Measurements from ENCODE around the gene LRRC75B.
"Not testable (repeated sequence)": the region's sequence is repeated elsewhere in the genome, so short reads cannot be mapped to it uniquely, and the experiment has no call there.

LRRC75B gene

GRCh38 chr22:24567668-24568067 is 25.2 kb downstream of the LRRC75B start:
- intact Hi-C loops (cut with DNase I) = no loop called here
- DNase-seq = peak in 1 of 42 donors; percentile 3

DNA sequence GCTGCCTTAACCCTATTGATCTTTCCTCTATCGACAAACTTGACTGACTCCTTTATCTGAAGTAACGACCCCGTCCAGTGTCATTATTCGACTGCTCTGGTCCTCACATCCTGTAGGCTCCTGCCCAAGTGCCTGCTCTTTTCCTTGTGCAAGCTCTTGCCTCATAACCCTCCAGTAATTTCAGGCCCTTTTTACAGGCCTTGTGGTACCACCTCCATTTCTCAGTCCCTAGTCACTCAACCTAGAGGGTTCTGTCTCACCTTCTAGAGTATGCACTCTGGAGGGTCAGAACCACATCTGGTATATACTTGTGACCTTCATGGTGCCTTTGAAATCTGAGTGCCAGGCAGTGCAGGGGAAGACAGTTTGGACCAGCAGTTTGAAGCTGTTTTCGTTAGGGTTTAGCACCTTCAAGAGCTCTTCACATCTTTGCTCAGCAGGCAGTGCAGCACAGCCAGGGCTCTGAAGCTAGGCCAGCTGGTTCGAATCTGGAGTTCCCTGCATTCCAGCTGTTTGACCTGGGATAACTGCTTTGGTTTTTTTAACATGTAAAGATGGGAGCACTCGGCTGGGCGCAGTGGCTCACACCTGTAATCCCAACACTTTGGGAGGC is 25.9 kb downstream of the LRRC75B start:
- intact Hi-C loops (cut with DNase I) = no loop called here

DNA sequence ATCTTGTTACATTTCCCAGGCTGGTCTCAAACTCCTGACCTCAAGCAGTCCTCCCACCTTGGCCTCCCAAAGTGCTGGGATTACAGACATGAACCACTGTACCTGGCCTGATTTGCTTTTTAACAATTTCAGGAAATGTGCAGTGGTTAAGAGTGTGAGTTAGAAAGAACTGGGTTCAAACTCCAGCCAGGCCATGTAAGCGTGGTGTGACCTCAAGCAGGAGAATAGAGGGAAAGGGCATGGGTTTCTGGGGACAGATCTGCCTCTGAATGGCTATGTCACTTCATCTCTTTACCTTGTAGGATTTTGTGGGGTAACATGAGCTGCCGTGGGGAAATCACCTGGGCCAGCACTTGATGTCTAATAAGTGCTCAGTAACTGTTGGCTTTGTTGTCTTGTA is 27.8 kb downstream of the LRRC75B start:
- intact Hi-C loops (cut with DNase I) = no loop called here

More for the DNA sequence above, 25.9 kb downstream of the LRRC75B start:
- DNase-seq = peak in 1 of 42 donors; percentile 3

GRCh38 chr22:24564376-24565058 is 28.4 kb downstream of the LRRC75B start:
- intact Hi-C loops (cut with DNase I) = no loop called here
- DNase-seq = peak in 1 of 42 donors; percentile 21

More for the DNA sequence above, 27.8 kb downstream of the LRRC75B start:
- peak in 1 of 42 donors; percentile 1 for DNase-seq

DNA sequence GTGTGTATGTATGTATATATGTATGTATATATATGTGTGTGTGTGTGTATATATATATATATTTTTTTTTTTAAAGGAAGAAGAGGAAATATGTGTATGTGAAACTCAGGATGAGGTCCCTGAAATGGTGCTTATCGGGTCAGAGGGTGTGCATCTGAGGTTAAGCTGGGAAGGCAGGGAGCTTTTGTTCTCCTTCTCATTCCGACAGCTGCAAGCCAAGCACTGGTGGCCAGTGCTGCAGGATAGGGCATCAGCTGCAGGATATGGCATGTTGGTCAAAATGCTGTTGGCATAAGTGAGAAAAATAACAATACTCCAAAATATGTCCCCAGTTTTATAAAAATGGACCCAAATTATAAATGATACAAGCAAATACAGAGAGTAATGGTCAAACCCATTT is 29.6 kb downstream of the LRRC75B start:
- intact Hi-C loops (cut with DNase I) = no loop called here
- no peak for DNase-seq

DNA sequence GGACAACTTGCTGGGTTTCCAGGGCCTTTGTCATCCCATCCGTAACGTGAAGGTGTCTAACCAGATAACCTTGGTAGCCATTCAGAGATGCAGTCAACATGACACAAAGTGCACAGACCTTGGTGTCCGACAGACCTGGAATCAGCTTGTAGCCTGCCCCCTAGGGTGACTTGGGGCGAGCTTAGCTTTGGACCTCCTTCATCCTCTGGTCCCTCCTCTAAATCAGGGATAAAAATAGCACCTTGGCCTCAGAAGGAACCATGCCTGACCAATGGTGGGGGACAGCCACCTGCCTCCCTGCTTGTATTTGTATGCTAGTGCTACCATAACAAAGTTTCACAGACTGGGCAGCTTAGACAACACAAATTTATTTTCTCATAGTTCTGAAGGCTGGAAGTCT is 33.4 kb downstream of the LRRC75B start:
- intact Hi-C loops (cut with DNase I) = loop anchor here (10.0 kb wide), 2 partner anchors 195 to 285 kb away; partner anchors contain the start of gene SPECC1L

GRCh38 chr22:24555165-24556039 is 37.5 kb downstream of the LRRC75B start, which contains the start of gene SNRPD3:
Gene SNRPD3 (plus strand): TSS chr22:24555999. CDS start chr22:24557675, 1,676 bp downstream.
- DNase-seq = peak; percentile 98 to 100 (median 99)
- intact Hi-C loops (cut with DNase I) = loop anchor here (10.0 kb wide), 2 partner anchors 199 to 281 kb away; partner anchors contain the start of gene SPECC1L

More for the DNA sequence above, 33.4 kb downstream of the LRRC75B start:
- no peak for DNase-seq

DNA sequence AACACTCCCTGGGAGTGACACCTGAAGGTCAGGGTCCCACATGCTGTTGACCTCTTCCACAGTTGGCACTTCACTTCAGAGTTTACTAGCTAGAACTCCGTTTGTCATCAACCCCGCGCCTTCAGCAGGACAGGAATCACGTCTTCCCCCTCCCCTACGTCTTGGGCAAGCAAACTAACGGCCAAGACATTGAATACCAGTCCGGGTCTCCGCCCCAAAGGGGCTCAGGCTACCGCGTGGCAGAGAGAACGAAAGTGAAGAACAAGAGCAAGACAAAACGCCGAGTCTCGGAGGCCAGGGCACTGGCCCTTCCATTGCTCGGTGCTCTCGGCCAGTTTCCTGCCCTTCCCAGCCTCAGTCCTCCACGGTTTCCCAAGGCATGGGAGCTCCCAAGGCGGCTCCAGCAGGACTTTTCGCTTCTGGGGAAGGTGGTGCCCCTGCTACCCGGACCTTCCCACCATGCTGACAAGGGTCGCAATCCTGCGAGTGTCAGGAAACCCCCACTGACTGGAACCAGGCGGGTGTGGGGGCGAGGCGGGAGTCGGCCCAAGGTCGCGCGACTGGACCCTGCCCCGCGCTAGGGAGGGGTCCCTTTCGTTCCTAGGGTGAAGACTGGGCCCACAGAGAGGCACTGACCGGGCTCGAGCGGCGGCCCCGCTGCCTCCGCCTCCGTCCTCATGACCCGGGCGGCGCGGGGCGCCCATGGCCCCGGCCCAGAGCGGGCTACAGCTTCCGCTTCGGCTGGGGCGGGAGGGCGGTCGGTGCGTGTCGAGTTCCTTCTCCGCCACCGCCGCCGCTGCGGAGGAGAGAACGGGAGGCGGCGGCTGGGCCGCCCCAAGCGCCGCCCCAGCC is 38.3 kb downstream of the LRRC75B start, which contains the start of gene GUCD1:
Gene GUCD1 (minus strand): TSS at position 826 of the 852 bp plus-strand sequence. CDS start 147 bp downstream, at position 679.
- DNase-seq = peak in 14 of 42 donors; percentile 5 to 46 (median 17)
- intact Hi-C loops (cut with DNase I) = loop anchor here (10.0 kb wide), 2 partner anchors 200 to 280 kb away; partner anchors contain the start of gene SPECC1L

- DNase-seq = peak in 1 of 42 donors; percentile 19
- intact Hi-C loops (cut with DNase I) = loop anchor here (10.0 kb wide), 2 partner anchors 201 to 279 kb away; partner anchors contain the start of gene SPECC1L
Observed at GRCh38 chr22:24553597-24554312, 39.1 kb downstream of the LRRC75B start.

DNA sequence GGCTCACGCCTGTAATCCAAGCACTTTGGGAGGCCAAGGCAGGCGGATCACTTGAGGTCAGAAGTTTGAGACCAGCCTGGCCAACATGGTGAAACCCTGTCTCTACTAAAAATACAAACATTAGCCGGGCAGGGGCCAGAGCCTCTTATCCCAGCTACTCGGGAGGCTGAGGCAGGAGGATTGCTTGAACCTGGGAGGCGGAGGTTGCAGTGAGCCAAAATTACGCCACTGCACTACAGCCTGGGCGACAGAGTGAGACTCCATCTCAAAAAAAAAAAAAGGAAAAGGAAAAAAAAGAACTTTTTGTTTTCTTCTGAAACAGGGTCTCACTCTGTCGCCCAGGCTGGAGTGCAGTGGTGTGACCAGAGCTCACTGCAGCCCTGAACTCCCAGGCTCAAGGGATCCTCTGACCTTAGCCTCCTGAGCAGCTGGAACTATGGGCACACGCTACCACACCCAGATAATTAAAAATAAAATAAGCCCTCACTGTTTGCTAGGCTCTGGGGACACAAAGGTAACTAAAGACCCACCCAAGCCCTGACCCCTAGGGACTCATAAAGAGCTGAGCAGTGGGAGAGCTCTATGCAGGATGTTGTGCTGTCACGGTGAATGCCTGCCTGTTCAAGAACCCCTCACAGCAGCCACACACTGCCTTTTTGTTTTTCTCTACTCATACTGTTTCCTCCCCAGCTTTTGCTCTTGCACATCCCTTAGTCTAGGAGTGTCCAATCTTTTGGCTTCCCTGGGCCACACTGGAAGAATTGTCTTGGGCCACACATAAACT is 40.2 kb downstream of the LRRC75B start:
- not testable (repeated sequence) for DNase-seq
- intact Hi-C loops (cut with DNase I) = loop anchor here (10.0 kb wide), 2 partner anchors 202 to 278 kb away; partner anchors contain the start of gene SPECC1L

GRCh38 chr22:24550902-24551435 is 41.9 kb downstream of the LRRC75B start:
- intact Hi-C loops (cut with DNase I) = loop anchor here (10.0 kb wide), 2 partner anchors 204 to 276 kb away; partner anchors contain the start of gene SPECC1L
- no peak for DNase-seq

DNA sequence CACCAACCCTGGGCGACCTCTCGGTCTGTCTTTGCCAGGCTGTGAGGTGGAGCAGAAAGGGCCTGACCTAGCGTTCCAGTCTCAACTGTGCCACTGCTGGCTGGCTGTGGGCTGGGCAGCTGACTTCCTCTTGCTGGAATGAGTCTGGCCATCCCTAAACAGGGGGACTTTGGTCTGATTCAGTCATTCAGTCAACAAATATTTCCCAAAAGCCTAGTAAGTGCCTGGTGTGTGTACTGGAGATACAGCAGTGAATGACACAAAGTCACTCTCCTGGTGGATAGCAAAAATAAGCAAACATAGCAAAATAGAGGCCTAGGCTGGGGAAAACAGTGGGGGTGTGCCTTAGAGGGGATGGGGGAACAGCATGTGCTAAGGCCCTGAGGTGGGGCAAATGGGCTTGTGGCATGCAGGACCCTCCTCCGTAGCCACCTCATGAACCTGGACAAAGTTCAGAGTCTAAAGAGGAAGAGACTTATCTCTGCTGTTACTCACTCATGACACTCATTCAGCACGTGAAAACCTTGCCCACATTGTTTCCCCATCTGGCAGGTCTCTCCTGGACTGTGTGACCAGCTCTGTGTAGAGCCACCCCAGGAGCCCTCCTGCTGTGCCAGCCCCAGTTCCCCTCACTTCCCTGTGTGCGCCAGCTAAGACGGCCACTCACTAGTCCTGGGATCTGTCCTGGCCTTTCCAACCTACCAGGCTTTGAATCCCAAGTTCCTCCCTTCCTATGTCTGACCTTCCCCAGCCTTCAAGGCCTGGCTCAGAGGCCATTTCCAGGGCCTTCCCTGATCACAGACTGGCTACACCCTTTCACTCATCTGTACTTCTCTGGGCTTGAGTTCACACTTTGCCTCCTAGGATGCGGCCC is 42.6 kb downstream of the LRRC75B start:
- intact Hi-C loops (cut with DNase I) = loop anchor here (10.0 kb wide), 2 partner anchors 205 to 275 kb away; partner anchors contain the start of gene SPECC1L
- DNase-seq = peak in 3 of 42 donors; percentile 12 to 48 (median 45)

DNA sequence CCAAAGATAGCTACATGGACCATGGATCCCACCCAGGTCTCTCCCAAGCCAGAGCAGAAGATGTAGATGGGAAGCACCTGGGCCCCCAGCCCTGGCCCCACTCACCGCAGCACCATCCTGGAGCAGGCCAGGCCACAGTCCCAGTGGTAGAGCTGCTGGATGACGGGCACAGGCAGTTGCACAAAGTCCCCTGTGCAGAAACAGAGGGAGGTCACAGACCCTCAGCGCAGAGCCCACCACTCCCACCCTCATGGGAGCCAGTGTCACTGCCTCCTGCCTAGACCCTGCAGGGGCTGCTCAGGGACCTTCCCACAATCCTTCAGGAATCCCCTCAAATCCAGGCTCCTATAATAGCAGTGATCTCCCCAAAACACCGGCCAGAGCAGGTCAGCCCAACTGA is 44.1 kb downstream of the LRRC75B start:
- no peak for DNase-seq
- intact Hi-C loops (cut with DNase I) = loop anchor here (10.0 kb wide), 1 partner anchor 46 kb away; the partner anchor contains the start of gene LRRC75B

DNA sequence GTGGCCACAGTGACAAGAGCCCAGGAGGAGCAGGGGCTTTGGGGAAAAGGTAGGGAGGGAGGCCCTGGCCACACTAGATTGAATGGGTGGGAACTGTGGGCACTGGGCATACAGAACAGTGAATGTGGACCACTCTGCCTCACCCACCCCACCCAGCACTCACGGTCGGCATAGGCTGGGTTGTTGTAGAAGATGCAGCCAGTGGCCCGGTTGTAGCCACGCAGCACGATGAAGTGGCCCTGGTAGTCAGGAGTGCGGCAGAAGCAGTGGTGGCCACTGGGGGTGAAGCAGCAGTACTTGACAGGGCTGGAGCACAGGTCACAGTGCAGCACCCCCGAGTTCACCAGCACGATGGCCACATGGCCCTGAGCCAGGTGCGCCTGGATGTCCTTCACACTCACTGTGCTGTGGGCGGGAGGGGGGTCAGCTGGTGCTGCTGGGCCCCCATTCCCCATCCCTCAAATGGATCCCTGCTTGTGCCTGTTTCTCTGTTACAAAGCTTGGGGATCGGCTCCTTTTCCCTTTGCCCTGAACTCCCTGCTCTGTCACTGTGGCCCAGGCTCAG is 49.1 kb downstream of the LRRC75B start:
- DNase-seq = no peak
- intact Hi-C loops (cut with DNase I) = loop anchor here (10.0 kb wide), 1 partner anchor 51 kb away; the partner anchor contains the start of gene LRRC75B

GRCh38 chr22:24543185-24543601 is 49.7 kb downstream of the LRRC75B start:
- DNase-seq = no peak
- intact Hi-C loops (cut with DNase I) = loop anchor here (10.0 kb wide), 1 partner anchor 52 kb away; the partner anchor contains the start of gene LRRC75B

Measured in head of caudate nucleus (tissue), 42 donors.